K562 (cell line): ENCODE results near the gene PRPF39. TPM values are rescaled to one million over a fixed set of nuclear protein-coding genes. Genes with fewer than 3 reads are reported as not detected.

Experiments
- ATAC-seq: fragments of 200-7000 bp; cut with Tn5 transposase; 3 replicates; pipeline ENCODE4 v1.9.1; 2020; ENCODE audit warnings: moderate library complexity
- BruUV-seq: library from RNA; stranded (reverse); fragments of 400-500 nt; replicated peaks from 2 replicates; lab custom pipeline; 2021; lab: Mats Ljungman, UMichigan
- CTCF ChIA-PET: fragments of 300-600 bp; formaldehyde crosslinking; extraction: SDS; loops from one replicate; lab custom pipeline; 2021; ENCODE audit warnings: low intra/inter-chr PET ratio; lab: Yijun Ruan, JAX
- POLR2A ChIA-PET: fragments of 300-600, 350-650 bp; sonication (Branson Sonifier 250); formaldehyde crosslinking; extraction: SDS; loops from one replicate; lab custom pipeline; 2021; ENCODE audit warnings: antibody characterized with exemption, inconsistent platforms; lab: Yijun Ruan, JAX
- DNase-seq, 4 experiments: peaks; one replicate each; pipeline versions ENCODE4 v3.0.0 to v3.0.0-alpha.2; 2011 to 2018; ENCODE audit warnings: low spot score in 3 of 4, mixed read lengths in 3 of 4; ENCODE audit errors: extremely low read depth in 1 of 4
- FAIRE-seq: peaks from 2 replicates; lab custom pipeline; 2011; peaks lifted over from hg19 to GRCh38; lab: Jason Lieb, UNC
- H2AFZ ChIP-seq: 2 replicates; pipeline ENCODE4 v1.6.0; 2011; ENCODE audit warnings: low read depth, low read length, control low read depth, inconsistent platforms
- H3K27ac ChIP-seq: fragments of 200-600 bp; 3 replicates; pipeline ENCODE4 v1.8.0; 2011; ENCODE audit warnings: low read depth, mild to moderate bottlenecking, control low read depth, inconsistent platforms, low read length, moderate library complexity, mixed read lengths; ENCODE audit errors: extremely low read depth
- H3K27me3 ChIP-seq, 2 experiments: fragments of 300-600 bp in 1 of 2; 2 replicates in 1 of 2; 3 replicates in 1 of 2; pipeline versions ENCODE4 v1.6.0 to v1.8.0; 2011; ENCODE audit warnings: inconsistent platforms in 2 of 2, low read length in 2 of 2, mild to moderate bottlenecking in 1 of 2, mixed read lengths in 1 of 2, moderate library complexity in 1 of 2; ENCODE audit not compliant: control insufficient read depth in 2 of 2, insufficient read depth in 2 of 2
- H3K36me3 ChIP-seq: fragments of 300-600 bp; 3 replicates; pipeline ENCODE4 v1.8.0; 2011; ENCODE audit warnings: mild to moderate bottlenecking, low read length, inconsistent platforms; ENCODE audit not compliant: control insufficient read depth, insufficient read depth
- H3K4me1 ChIP-seq, 2 experiments: fragments of 200-600 bp in 1 of 2; replicated peaks in 1 of 2; 2 replicates in 1 of 2; 3 replicates in 1 of 2; pipeline versions ENCODE4 v1.5.1 to v1.8.0; 2011; ENCODE audit warnings: inconsistent platforms in 2 of 2, low read length in 2 of 2, mild to moderate bottlenecking in 1 of 2, mixed read lengths in 1 of 2, moderate library complexity in 1 of 2; ENCODE audit not compliant: control insufficient read depth in 2 of 2, insufficient read depth in 2 of 2
- H3K4me2 ChIP-seq: 2 replicates; pipeline ENCODE4 v1.6.1; 2011; ENCODE audit warnings: low read length, control low read depth, inconsistent platforms, mixed read lengths; ENCODE audit not compliant: insufficient read depth
- H3K4me3 ChIP-seq: fragments of 200-600 bp; sonication (generic), shearing (Covaris generic); 2 replicates; pipeline ENCODE4 v1.5.1; 2016; ENCODE audit warnings: control low read depth, inconsistent platforms
- H3K79me2 ChIP-seq: fragments of 200-600 bp; 3 replicates; pipeline ENCODE4 v1.8.0; 2011; ENCODE audit warnings: low read length, inconsistent platforms; ENCODE audit not compliant: control insufficient read depth, insufficient read depth
- H3K9ac ChIP-seq, 2 experiments: 2 replicates each; pipeline versions ENCODE4 v1.6.0 to v1.6.1; 2011; ENCODE audit warnings: low read depth in 2 of 2, low read length in 2 of 2, control low read depth in 1 of 2, inconsistent platforms in 1 of 2, mild to moderate bottlenecking in 1 of 2, mixed read lengths in 1 of 2; ENCODE audit not compliant: insufficient read depth in 1 of 2
- H3K9me1 ChIP-seq: one replicate; pipeline ENCODE4 v1.6.0; 2011; ENCODE audit warnings: inconsistent platforms, mild to moderate bottlenecking, low read length, moderate library complexity; ENCODE audit not compliant: control insufficient read depth, insufficient read depth
- H3K9me3 ChIP-seq: replicated peaks from 2 replicates; pipeline ENCODE4 v1.5.1; 2011; ENCODE audit warnings: low read depth, low read length, inconsistent platforms; ENCODE audit not compliant: control insufficient read depth, insufficient read depth
- H4K20me1 ChIP-seq: replicated peaks from 2 replicates; pipeline ENCODE4 v1.6.1; 2011; ENCODE audit warnings: low read length, inconsistent platforms, mixed read lengths; ENCODE audit not compliant: control insufficient read depth, insufficient read depth
- ETV5 ChIP-seq: sonication (generic); formaldehyde crosslinking; IDR thresholded peaks from 2 replicates; pipeline ENCODE4 v1.4.0; 2020; ENCODE audit warnings: low read depth, mild to moderate bottlenecking, missing genetic modification reagents
- PPARD ChIP-seq: fragments of 250-450 bp; sonication (Bioruptor Pico); IDR thresholded peaks from 2 replicates; pipeline ENCODE4 v1.8.0; 2022; ENCODE audit warnings: inconsistent platforms, mild to moderate bottlenecking, moderate library complexity
- SFPQ ChIP-seq: fragments of 200-400 bp; formaldehyde crosslinking; IDR thresholded peaks from 2 replicates; pipeline ENCODE4 v1.6.1; 2017; ENCODE audit warnings: mild to moderate bottlenecking, low read depth, low read length, moderate library complexity
- ZSCAN32 ChIP-seq: fragments of 450-650 bp; formaldehyde crosslinking; IDR thresholded peaks from 2 replicates; pipeline ENCODE4 v1.4.0; 2020; ENCODE audit warnings: mild to moderate bottlenecking, moderate library complexity
- WGBS: fragments of 100-300 bp; shearing (Covaris generic); methylation state at CpG from one replicate; pipeline ENCODE4 v1.1.6; 2016; ENCODE audit warnings: low coverage, mixed read lengths; ENCODE audit not compliant: insufficient coverage; ENCODE audit errors: missing lambda C conversion rate; 5-methylcytosine and 5-hydroxymethylcytosine counted together
- in situ Hi-C: fragments of 300-500 bp; cut with MboI; formaldehyde crosslinking; loops from 4 replicates; pipeline ENCODE4 v1.15.0; 2018; ENCODE audit warnings: inconsistent platforms, mixed read lengths
- intact Hi-C: fragments of 100-400 bp; cut with micrococcal nuclease; formaldehyde crosslinking; loops from 2 replicates; pipeline ENCODE4 v1.14.2; 2022
- polyA plus RNA-seq, 8 experiments: library from polyadenylated mRNA; depleted of rRNA in 4 of 8; stranded (reverse) in 5 of 8; unstranded in 3 of 8; fragments of >200 nt; fragmentation: Nextera tagmentation in 2 of 8; fragmentation: Illumina TruSeq in 1 of 8; extraction: Ambion mirVana in 2 of 8; extraction: Trizol in 1 of 8; gene quantifications; 2 replicates each; pipeline versions ENCODE4 v1.2.1 to v1.2.3, GENCODE V29; 2011 to 2014; ENCODE audit warnings: inconsistent platforms in 1 of 8, missing spikeins in 1 of 8
- total RNA-seq, 7 experiments: library from RNA; depleted of rRNA in 6 of 7; stranded (reverse); fragments of >200 nt in 6 of 7; fragmentation: Illumina TruSeq in 2 of 7; extraction: Trizol in 2 of 7; gene quantifications; 2 replicates each; pipeline versions ENCODE4 v1.2.1 to v1.2.3, GENCODE V29; 2011 to 2021; ENCODE audit warnings: low replicate concordance in 1 of 7
- TF ChIP-seq, protein P1 (sequence below): fragments of 450-650 bp; IDR thresholded peaks from 2 replicates; pipeline ENCODE4 v1.6.1; 2016; ENCODE audit warnings: mild to moderate bottlenecking, moderate library complexity

Gene PRPF39
- total and polyA plus RNA-seq, 9 of the 15 experiments (the other 6 are each of a cell fraction or from before 2014, with no cell fraction given), result 13.3 to 50.4 (median 24.8) TPM

DNA sequence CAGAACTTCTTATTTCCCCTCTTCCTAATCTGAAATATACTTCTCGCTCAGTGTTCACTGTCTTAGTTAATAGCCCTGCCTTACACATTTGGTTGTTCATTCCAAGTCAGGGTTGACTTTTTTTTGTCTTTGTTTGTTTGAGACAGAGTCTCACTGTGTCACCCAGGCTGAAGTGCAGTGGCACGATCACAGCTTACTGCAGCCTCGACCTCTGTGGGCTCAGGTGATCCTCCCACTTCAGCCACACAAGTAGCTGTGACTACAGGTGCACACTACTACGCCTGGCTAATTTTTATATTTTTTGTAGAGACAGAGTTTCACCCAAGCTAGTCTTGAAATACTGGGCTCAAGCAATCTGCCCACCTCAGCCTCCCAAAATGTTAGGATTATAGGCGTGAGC is 42.3 kb upstream of the PRPF39 start:
- H3K27me3 ChIP-seq, result no peaks in the 10 kb centered on the region
- H3K4me1 ChIP-seq, result no peaks in the 10 kb centered on the region
- ChIA-PET CTCF (no interaction called here), POLR2A (no interaction called here)
- no peaks in the 10 kb centered on the region for H4K20me1 ChIP-seq
- no TSS peak for BruUV-seq
- H3K4me3 ChIP-seq, result no peak overlapping the region
- H2AFZ ChIP-seq, result no peak overlapping the region
- no peaks in the 10 kb centered on the region for H3K9me3 ChIP-seq
- H3K9me1 ChIP-seq, result no peaks in the 10 kb centered on the region
- no peak overlapping the region for H3K9ac ChIP-seq
- H3K36me3 ChIP-seq, result peaks cover 18% of the 10 kb centered on the region; the same call in 2 of the 3 replicates
- no peak overlapping the region for H3K4me2 ChIP-seq
- FAIRE-seq, result no peak
- intact Hi-C loops, result no loop called here
- no peaks in the 10 kb centered on the region for H3K79me2 ChIP-seq
- TF ChIP-seq SFPQ, result no peak
- TF ChIP-seq ZSCAN32 (CRISPR knock-in tag), result no peak
- TF ChIP-seq ETV5, result no peak
- TF ChIP-seq PPARD (CRISPR knock-in tag), result no peak
- TF ChIP-seq, protein P1, sequence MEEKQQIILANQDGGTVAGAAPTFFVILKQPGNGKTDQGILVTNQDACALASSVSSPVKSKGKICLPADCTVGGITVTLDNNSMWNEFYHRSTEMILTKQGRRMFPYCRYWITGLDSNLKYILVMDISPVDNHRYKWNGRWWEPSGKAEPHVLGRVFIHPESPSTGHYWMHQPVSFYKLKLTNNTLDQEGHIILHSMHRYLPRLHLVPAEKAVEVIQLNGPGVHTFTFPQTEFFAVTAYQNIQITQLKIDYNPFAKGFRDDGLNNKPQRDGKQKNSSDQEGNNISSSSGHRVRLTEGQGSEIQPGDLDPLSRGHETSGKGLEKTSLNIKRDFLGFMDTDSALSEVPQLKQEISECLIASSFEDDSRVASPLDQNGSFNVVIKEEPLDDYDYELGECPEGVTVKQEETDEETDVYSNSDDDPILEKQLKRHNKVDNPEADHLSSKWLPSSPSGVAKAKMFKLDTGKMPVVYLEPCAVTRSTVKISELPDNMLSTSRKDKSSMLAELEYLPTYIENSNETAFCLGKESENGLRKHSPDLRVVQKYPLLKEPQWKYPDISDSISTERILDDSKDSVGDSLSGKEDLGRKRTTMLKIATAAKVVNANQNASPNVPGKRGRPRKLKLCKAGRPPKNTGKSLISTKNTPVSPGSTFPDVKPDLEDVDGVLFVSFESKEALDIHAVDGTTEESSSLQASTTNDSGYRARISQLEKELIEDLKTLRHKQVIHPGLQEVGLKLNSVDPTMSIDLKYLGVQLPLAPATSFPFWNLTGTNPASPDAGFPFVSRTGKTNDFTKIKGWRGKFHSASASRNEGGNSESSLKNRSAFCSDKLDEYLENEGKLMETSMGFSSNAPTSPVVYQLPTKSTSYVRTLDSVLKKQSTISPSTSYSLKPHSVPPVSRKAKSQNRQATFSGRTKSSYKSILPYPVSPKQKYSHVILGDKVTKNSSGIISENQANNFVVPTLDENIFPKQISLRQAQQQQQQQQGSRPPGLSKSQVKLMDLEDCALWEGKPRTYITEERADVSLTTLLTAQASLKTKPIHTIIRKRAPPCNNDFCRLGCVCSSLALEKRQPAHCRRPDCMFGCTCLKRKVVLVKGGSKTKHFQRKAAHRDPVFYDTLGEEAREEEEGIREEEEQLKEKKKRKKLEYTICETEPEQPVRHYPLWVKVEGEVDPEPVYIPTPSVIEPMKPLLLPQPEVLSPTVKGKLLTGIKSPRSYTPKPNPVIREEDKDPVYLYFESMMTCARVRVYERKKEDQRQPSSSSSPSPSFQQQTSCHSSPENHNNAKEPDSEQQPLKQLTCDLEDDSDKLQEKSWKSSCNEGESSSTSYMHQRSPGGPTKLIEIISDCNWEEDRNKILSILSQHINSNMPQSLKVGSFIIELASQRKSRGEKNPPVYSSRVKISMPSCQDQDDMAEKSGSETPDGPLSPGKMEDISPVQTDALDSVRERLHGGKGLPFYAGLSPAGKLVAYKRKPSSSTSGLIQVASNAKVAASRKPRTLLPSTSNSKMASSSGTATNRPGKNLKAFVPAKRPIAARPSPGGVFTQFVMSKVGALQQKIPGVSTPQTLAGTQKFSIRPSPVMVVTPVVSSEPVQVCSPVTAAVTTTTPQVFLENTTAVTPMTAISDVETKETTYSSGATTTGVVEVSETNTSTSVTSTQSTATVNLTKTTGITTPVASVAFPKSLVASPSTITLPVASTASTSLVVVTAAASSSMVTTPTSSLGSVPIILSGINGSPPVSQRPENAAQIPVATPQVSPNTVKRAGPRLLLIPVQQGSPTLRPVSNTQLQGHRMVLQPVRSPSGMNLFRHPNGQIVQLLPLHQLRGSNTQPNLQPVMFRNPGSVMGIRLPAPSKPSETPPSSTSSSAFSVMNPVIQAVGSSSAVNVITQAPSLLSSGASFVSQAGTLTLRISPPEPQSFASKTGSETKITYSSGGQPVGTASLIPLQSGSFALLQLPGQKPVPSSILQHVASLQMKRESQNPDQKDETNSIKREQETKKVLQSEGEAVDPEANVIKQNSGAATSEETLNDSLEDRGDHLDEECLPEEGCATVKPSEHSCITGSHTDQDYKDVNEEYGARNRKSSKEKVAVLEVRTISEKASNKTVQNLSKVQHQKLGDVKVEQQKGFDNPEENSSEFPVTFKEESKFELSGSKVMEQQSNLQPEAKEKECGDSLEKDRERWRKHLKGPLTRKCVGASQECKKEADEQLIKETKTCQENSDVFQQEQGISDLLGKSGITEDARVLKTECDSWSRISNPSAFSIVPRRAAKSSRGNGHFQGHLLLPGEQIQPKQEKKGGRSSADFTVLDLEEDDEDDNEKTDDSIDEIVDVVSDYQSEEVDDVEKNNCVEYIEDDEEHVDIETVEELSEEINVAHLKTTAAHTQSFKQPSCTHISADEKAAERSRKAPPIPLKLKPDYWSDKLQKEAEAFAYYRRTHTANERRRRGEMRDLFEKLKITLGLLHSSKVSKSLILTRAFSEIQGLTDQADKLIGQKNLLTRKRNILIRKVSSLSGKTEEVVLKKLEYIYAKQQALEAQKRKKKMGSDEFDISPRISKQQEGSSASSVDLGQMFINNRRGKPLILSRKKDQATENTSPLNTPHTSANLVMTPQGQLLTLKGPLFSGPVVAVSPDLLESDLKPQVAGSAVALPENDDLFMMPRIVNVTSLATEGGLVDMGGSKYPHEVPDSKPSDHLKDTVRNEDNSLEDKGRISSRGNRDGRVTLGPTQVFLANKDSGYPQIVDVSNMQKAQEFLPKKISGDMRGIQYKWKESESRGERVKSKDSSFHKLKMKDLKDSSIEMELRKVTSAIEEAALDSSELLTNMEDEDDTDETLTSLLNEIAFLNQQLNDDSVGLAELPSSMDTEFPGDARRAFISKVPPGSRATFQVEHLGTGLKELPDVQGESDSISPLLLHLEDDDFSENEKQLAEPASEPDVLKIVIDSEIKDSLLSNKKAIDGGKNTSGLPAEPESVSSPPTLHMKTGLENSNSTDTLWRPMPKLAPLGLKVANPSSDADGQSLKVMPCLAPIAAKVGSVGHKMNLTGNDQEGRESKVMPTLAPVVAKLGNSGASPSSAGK, result no peak
- no peak overlapping the region for H3K27ac ChIP-seq
- no peak for ATAC-seq
- WGBS, result 67% methylated on average over 5 of the region's 5 CpGs
- in situ Hi-C loops, result no loop called here
- DNase-seq, result no peak
